ENCODE data around the gene RPL7A. TPM values are rescaled to one million over a fixed set of nuclear protein-coding genes. Genes with fewer than 3 reads are reported as not detected.
A peak's percentile ranks its signal among the peaks of the same experiment; 100 is the strongest.
"Not testable (repeated sequence)": the region's sequence is repeated elsewhere in the genome, so short reads cannot be mapped to it uniquely, and the experiment has no call there.

RPL7A gene
- total RNA-seq: 1,000 to 10,000 TPM; 2,020 to 2,813 (median 2,212) TPM

DNA sequence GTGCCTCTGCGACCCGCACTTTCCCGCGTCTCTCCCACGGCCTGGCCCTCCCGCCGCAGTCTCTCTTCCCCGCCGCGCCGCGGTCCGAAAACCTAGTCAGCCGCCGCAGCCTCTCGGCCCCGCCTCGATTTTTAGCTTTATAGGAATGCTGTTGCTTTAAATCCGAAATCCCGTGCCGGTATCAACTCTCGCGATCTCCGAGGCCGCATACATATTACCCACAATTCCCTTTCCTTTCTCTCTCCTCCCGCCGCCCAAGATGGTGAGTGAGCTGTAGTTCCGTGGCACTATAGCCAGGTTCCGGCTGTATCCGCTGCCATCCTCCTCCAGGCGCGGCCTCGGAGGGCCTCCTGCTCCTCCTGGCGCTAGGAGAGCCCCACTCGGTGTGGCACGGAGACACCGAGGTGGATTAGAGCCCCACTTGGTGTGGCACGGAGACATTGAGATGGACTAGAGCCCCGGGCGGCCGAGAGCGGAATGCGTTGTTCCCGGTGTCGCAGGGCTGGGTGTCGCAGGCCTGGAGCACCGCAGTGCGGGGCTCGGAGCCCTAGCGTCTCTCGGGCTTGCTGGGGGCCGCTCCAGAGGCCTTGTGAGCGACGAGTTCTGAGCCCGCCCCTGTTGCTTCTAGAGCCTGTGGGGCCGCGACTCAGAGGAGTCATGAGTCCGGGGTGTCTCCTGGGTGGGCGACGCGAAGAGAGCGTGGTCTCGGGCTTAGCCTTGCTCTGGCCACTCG lies at the start of gene RPL7A, which contains the start of gene MED22:
RPL7A (plus strand) TSS at position 234 of the 733 bp plus-strand sequence; CDS start at position 260, 26 bp downstream.
MED22 (minus strand) TSS at position 147 of the 733 bp plus-strand sequence. CDS start 1,469 bp downstream, outside the sequence.
- peak within 1 kb of the TSS; percentile 96 to 98 for H3K27ac ChIP-seq

DNA sequence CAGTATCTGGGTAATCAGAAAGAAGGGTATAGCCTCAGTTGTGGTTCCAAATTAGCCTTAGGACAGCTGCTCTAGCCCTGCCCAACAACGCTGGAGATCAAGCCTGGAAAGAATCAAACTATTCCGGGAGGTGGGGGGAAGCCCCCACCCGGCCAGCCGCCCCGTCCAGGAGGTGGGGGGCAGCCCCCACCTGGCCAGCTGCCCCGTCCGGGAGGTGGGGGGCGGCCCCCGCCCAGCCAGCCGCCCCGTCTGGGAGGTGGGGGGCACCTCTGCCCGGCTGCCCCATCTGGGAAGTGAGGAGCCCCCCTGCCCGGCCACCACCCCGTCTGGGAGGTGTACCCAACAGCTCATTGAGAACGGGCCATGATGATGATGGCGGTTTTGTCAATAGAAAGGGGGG lies 48.0 kb upstream of the RPL7A start:
- intact Hi-C loops (cut with DNase I; ENCODE audit: low total_unique reads): loop anchor here (10.0 kb wide), 1 partner anchor 1825 kb away; no protein-coding TSS in a partner anchor
- not testable (repeated sequence) for H3K4me3 ChIP-seq; H3K4me1 ChIP-seq; DNase-seq (ENCODE audit: low spot score in 2 of 2); H3K9me3 ChIP-seq; H3K36me3 ChIP-seq; H3K27ac ChIP-seq; H3K27me3 ChIP-seq

More for the DNA sequence above, at the start of gene RPL7A, which contains the start of gene MED22:
- DNase-seq (ENCODE audit: low spot score in 2 of 2): peak; percentile 94
- peaks cover 0 to 18% of the 10 kb centered on the region in 2 donors for H3K4me1 ChIP-seq
- peaks cover 6% of the 10 kb centered on the region for H3K36me3 ChIP-seq
- peak within 1 kb of the TSS; percentile 95 to 99 (median 99) for H3K4me3 ChIP-seq
- intact Hi-C loops (cut with DNase I; ENCODE audit: low total_unique reads): no loop called here
- TF ChIP-seq POLR2AphosphoS5 (IDR thresholded peaks at IDR 0.05): peak; percentile 95 to 97 (median 96)
- TF ChIP-seq, protein P1, sequence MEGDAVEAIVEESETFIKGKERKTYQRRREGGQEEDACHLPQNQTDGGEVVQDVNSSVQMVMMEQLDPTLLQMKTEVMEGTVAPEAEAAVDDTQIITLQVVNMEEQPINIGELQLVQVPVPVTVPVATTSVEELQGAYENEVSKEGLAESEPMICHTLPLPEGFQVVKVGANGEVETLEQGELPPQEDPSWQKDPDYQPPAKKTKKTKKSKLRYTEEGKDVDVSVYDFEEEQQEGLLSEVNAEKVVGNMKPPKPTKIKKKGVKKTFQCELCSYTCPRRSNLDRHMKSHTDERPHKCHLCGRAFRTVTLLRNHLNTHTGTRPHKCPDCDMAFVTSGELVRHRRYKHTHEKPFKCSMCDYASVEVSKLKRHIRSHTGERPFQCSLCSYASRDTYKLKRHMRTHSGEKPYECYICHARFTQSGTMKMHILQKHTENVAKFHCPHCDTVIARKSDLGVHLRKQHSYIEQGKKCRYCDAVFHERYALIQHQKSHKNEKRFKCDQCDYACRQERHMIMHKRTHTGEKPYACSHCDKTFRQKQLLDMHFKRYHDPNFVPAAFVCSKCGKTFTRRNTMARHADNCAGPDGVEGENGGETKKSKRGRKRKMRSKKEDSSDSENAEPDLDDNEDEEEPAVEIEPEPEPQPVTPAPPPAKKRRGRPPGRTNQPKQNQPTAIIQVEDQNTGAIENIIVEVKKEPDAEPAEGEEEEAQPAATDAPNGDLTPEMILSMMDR (IDR thresholded peaks at IDR 0.05): peak in 1 of 3 donors; percentile 12
- peak; percentile 70 for TF ChIP-seq POLR2A (IDR thresholded peaks at IDR 0.05)
- H3K9me3 ChIP-seq: no peaks in the 10 kb centered on the region
- H3K27me3 ChIP-seq: no peaks in the 10 kb centered on the region

DNA sequence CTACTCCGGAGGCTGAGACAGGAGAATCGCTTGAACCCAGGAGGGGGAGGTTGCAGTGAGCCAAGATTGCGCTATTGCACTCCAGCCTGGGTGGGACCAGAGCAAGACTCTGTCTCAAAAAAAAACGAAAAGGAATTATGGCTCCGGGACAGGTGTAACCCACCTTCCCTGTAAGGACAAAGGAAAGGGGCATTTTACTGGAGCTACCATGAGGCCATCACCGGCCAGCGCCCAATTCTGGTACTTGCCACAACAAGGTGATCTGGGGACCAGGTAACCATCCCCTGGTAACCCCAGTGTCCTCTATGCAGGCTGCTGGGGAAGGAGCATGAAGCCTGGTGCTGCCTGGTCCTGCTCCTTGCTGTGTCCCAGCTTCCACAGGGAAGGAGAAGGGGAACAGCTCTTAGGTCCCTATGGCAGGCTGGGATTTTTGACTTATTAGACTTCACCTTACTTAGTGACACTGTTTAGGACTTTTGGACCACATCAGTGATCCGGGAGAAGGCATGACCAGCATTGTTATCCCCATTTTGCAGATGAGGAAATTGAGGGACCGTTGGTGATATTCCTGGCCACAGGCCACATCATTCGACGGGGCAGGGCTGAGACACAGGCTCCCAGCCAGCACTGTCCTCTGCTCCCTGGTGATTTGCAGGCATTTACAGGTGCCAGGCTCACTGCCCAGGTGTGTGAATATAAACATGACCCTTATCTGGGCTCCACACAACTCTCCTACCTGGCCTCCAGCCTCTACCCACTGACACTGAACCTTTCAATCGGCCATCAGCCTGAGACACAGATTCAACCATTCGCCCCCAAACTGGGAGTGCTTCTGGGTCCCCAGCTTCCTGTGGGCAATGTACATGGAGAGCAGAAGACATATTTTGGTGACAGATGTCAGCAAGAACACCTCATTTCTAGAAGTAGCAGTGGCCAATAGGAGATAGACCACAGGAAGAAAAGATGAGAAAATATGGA lies 46.5 kb upstream of the RPL7A start:
- intact Hi-C loops (cut with DNase I; ENCODE audit: low total_unique reads): no loop called here
- Histone ChIP-seq H3K27me3 (peaks cover 0 to 12% of the 10 kb centered on the region in 2 donors), H3K4me1 (no peaks in the 10 kb centered on the region), H3K36me3 (no peaks in the 10 kb centered on the region), H3K9me3 (no peaks in the 10 kb centered on the region), H3K4me3 (no peak overlapping the region), H3K27ac (no peak overlapping the region)
- no peak for DNase-seq (ENCODE audit: low spot score in 2 of 2)
- TF ChIP-seq POLR2AphosphoS5 (IDR thresholded peaks at IDR 0.05): no peak
- TF ChIP-seq, protein P1 (IDR thresholded peaks at IDR 0.05): no peak
- TF ChIP-seq POLR2A (IDR thresholded peaks at IDR 0.05): no peak

DNA sequence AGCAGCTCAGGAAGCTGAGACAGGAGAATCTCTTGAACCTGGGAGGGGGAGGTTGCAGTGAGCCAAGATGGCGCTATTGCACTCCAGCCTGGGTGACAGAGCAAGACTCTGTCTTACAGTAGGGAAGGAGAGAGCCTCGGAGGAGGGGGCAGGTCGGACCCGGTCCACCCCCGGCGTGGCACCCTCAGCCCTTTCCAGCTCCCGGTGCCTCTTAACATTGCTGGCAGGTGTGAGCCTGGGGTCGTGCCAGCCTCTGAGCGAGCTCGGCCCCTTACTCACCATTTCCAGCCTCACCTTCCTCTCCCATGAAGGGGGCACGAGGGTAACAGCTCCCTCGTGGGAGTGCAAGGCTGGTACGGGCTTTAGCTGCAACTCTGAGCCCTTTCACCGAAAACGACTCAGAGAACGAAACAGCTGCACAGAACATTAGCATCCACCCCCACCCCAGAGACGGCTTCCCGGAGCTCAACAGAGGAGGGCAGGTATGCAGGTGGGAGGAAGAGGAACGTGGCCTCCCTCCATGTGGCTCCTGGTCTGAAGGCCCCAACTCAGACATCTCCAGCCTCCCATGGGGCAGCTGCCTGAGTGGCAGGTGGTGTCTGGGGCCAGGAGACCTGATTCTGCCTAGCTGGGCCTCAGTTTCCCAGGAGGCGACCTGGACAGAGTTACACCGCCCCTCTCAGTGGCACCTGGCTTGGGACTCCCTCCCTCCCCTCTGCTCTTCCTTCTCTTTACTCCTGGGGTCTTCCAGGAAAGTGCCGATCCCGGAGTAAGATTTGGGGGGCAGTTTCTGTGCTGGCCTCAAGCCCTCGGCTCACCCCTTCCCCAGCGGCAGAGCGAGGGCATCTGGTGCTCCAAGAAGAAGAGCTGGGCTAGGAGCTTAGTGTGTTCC lies 44.5 kb upstream of the RPL7A start:
- TF ChIP-seq, protein P1 (IDR thresholded peaks at IDR 0.05): no peak
- no peak for TF ChIP-seq POLR2AphosphoS5 (IDR thresholded peaks at IDR 0.05)
- TF ChIP-seq POLR2A (IDR thresholded peaks at IDR 0.05): no peak
- Histone ChIP-seq H3K4me3 (no peak overlapping the region), H3K9me3 (no peaks in the 10 kb centered on the region), H3K36me3 (no peaks in the 10 kb centered on the region), H3K27ac (no peak overlapping the region), H3K4me1 (no peaks in the 10 kb centered on the region), H3K27me3 (peaks cover 0 to 21% of the 10 kb centered on the region in 2 donors)
- peak in 1 of 2 donors; percentile 2 for DNase-seq (ENCODE audit: low spot score in 2 of 2)
- intact Hi-C loops (cut with DNase I; ENCODE audit: low total_unique reads): no loop called here

DNA sequence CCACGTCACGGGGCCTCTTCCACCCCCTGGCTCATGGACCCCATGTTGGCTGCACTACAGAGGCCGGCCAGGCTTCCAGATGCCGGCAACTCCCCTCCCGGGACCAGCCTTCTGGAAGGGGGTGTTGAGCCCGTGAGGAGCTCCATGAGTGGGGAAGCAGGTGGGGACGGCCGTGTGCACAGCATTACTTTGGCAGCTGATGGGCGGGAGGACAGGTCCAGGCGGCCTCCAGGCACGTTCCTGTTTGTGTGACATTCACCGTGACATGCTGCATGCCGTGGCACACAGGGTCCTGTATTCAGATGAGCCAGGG lies 43.9 kb upstream of the RPL7A start:
- Histone ChIP-seq H3K36me3 (no peaks in the 10 kb centered on the region), H3K4me1 (no peaks in the 10 kb centered on the region), H3K4me3 (no peak overlapping the region), H3K27ac (no peak overlapping the region), H3K27me3 (peaks cover 0 to 21% of the 10 kb centered on the region in 2 donors), H3K9me3 (no peaks in the 10 kb centered on the region)
- TF ChIP-seq POLR2AphosphoS5 (IDR thresholded peaks at IDR 0.05): no peak
- TF ChIP-seq POLR2A (IDR thresholded peaks at IDR 0.05): no peak
- TF ChIP-seq, protein P1 (IDR thresholded peaks at IDR 0.05): no peak
- intact Hi-C loops (cut with DNase I; ENCODE audit: low total_unique reads): no loop called here
- peak in 1 of 2 donors; percentile 3 for DNase-seq (ENCODE audit: low spot score in 2 of 2)
